Measurements from ENCODE around the gene BAG5. TPM values are rescaled to one million over a fixed set of nuclear protein-coding genes. Genes with fewer than 3 reads are reported as not detected.

BAG5 gene
- total and polyA plus RNA-seq, 2 donors (not counting 1 experiment from before 2014, with no cell fraction given) = 7.4 to 31.6 TPM

DNA sequence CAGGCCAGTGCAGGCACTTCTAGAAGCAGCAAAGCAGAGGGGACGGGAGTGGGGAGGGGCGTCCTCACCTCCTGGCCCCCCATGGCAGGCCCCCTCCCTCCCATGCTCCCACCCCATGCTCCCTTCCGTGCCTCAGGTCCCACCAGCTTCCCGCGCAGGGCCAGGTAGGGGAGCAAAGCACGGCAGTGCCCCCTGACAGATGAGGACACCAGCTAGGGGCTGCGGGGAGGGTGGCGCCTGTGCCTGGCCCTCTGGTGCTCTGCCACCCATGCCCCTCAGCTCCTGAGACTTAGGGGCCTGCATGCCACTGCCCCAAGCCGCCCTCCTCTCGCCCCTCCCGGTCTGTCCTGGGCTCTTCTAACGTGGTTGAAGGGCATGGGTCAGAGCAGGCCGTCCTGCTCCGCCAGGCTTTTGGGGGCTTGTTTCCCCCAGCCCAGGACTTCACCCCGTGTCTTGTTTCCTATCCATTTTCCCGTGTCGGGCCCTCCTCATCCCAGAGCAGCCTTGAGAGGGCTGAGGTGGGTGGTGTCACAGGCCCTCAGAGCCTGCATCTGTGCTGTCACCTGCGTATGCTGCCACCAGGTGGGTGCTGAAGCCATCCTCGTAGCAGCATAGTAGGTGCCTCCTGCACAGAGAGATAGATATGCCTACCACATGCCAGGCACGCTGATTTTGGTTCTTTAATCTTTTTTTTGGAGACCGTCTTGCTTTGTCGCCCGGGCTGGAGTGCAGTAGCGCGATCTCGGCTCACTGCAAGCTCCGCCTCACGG is 23.2 kb downstream of the BAG5 start:
- CTCF ChIA-PET = interaction anchor here (1.3 to 6.0 kb wide), 2 partner anchors 19 to 20 kb away, joined by 8 to 24 read pairs; no protein-coding TSS in a partner anchor
- DNase-seq = no peak
- no peak overlapping the region for H3K9ac ChIP-seq (ENCODE audit: low read length)
- WGBS (ENCODE audit: insufficient coverage) = 70% methylated on average over 24 of the region's 28 CpGs
- H3K36me3 ChIP-seq (replicated peaks in 1 of 2; ENCODE audit: control extremely low read depth in 1 of 2, control insufficient read depth in 1 of 2, extremely low read depth in 1 of 2, insufficient read depth in 2 of 2, low read length in 1 of 2) = peaks cover 0 to 3% of the 10 kb centered on the region in 2 experiments
- Mint-ChIP-seq H3K9me3 (ENCODE audit: insufficient read depth) (no peaks in the 10 kb centered on the region), H3K4me3 (no peak overlapping the region), H3K27me3 (no peaks in the 10 kb centered on the region), H3K4me1 (no peaks in the 10 kb centered on the region), H3K27ac (no peak overlapping the region)
- no peaks in the 10 kb centered on the region for H4K20me1 ChIP-seq (ENCODE audit: control insufficient read depth, insufficient read depth, low read length, poor library complexity, severe bottlenecking)
- POLR2A ChIA-PET = no interaction called here
- no peak overlapping the region for H3K27ac ChIP-seq (ENCODE audit: low read length in 2 of 2)
- H3K4me3 ChIP-seq (ENCODE audit: control extremely low read depth in 1 of 5, extremely low read depth in 1 of 5, insufficient read depth in 1 of 5, low read depth in 2 of 5, low read length in 4 of 5) = no peak overlapping the region
- no peaks in the 10 kb centered on the region for H3K9me3 ChIP-seq (ENCODE audit: control extremely low read depth in 1 of 3, control insufficient read depth in 2 of 3, insufficient read depth in 1 of 3, low read length in 2 of 3)
- no peak overlapping the region for H3K4me2 ChIP-seq (replicated peaks; ENCODE audit: low read depth, low read length, poor library complexity, severe bottlenecking)
- H2AFZ ChIP-seq (ENCODE audit: insufficient read depth, low read depth, low read length, poor library complexity, severe bottlenecking) = no peak overlapping the region
- no peaks in the 10 kb centered on the region for H3K4me1 ChIP-seq (ENCODE audit: control insufficient read depth in 2 of 2, insufficient read depth in 2 of 2, low read length in 2 of 2)
- ATAC-seq (ENCODE audit: low read depth) = no peak
- H3K27me3 ChIP-seq (replicated peaks in 1 of 4; ENCODE audit: control extremely low read depth in 1 of 4, control insufficient read depth in 3 of 4, insufficient read depth in 4 of 4, low read length in 3 of 4) = peaks cover 0 to 16% (median 2%) of the 10 kb centered on the region in 4 experiments
- no peak for TF ChIP-seq EZH2 (IDR thresholded peaks at IDR 0.05; ENCODE audit: borderline replicate concordance, insufficient read depth, low read depth, low read length, poor library complexity, severe bottlenecking)
- TF ChIP-seq, protein P1, sequence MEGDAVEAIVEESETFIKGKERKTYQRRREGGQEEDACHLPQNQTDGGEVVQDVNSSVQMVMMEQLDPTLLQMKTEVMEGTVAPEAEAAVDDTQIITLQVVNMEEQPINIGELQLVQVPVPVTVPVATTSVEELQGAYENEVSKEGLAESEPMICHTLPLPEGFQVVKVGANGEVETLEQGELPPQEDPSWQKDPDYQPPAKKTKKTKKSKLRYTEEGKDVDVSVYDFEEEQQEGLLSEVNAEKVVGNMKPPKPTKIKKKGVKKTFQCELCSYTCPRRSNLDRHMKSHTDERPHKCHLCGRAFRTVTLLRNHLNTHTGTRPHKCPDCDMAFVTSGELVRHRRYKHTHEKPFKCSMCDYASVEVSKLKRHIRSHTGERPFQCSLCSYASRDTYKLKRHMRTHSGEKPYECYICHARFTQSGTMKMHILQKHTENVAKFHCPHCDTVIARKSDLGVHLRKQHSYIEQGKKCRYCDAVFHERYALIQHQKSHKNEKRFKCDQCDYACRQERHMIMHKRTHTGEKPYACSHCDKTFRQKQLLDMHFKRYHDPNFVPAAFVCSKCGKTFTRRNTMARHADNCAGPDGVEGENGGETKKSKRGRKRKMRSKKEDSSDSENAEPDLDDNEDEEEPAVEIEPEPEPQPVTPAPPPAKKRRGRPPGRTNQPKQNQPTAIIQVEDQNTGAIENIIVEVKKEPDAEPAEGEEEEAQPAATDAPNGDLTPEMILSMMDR (IDR thresholded peaks at IDR 0.05) = no peak
- H3K79me2 ChIP-seq (ENCODE audit: control insufficient read depth, insufficient read depth, low read length) = no peaks in the 10 kb centered on the region
- intact Hi-C loops (cut with micrococcal nuclease) = no loop called here

Measured in B cell (primary cell).